Naive thymus-derived CD4-positive, alpha-beta T cell (primary cell): ENCODE measurements around the gene GZMM. TPM values are rescaled to one million over a fixed set of nuclear protein-coding genes. Genes with fewer than 3 reads are reported as not detected.

Experiments used
- ATAC-seq: fragments of 150-1000 bp; cut with Tn5 transposase; 2 replicates; pipeline ENCODE4 v1.10.0; 2021; ENCODE audit warnings: mild to moderate bottlenecking, moderate library complexity
- CTCF ChIA-PET: fragments of 350-600 bp; sonication (Branson Sonifier 250); formaldehyde crosslinking; loops from one replicate; lab custom pipeline; 2021; ENCODE audit warnings: antibody characterized with exemption; lab: Charles Lee
- POLR2A ChIA-PET: fragments of 350-600 bp; sonication (Branson Sonifier 250); formaldehyde crosslinking; loops from one replicate; lab custom pipeline; 2021; ENCODE audit warnings: antibody characterized with exemption, inconsistent platforms; lab: Charles Lee
- DNase-seq, 9 donors: peaks; one replicate each; pipeline versions ENCODE4 v3.0.0 to v3.0.0-alpha.2; 2020 to 2022; ENCODE audit warnings: mixed read lengths in 1 of 9
- H3K27ac ChIP-seq: one replicate; pipeline ENCODE4 v1.7.0; 2013; ENCODE audit warnings: mild to moderate bottlenecking, low read depth, low read length, moderate library complexity
- H3K27me3 ChIP-seq, 2 donors: one replicate each; pipeline ENCODE4 v1.7.0; 2013; ENCODE audit warnings: low read length in 2 of 2, mild to moderate bottlenecking in 2 of 2, moderate library complexity in 2 of 2; ENCODE audit not compliant: control insufficient read depth in 2 of 2, insufficient read depth in 2 of 2
- H3K36me3 ChIP-seq, 3 experiments: 1 replicate in 2 of 3; 2 replicates in 1 of 3; pipeline ENCODE4 v1.7.0; 2013; ENCODE audit warnings: low read length in 3 of 3, mild to moderate bottlenecking in 3 of 3, moderate library complexity in 1 of 3; ENCODE audit not compliant: insufficient read depth in 3 of 3, control insufficient read depth in 2 of 3
- H3K4me1 ChIP-seq, 2 donors: one replicate each; pipeline ENCODE4 v1.7.0; 2013; ENCODE audit warnings: low read length in 2 of 2, mild to moderate bottlenecking in 2 of 2, moderate library complexity in 1 of 2; ENCODE audit not compliant: control insufficient read depth in 2 of 2, insufficient read depth in 2 of 2
- H3K4me3 ChIP-seq: 2 replicates; pipeline ENCODE4 v1.7.0; 2013; ENCODE audit warnings: mild to moderate bottlenecking, low read length
- H3K9me3 ChIP-seq, 3 experiments: 1 replicate in 2 of 3; 2 replicates in 1 of 3; pipeline ENCODE4 v1.7.0; 2013; ENCODE audit warnings: low read length in 3 of 3; ENCODE audit not compliant: control insufficient read depth in 2 of 3
- H3K27ac Mint-ChIP-seq, 9 donors: one replicate each; pipeline ENCODE4 v1.8.0; 2020 to 2022; ENCODE audit warnings: mixed read lengths in 9 of 9, mild to moderate bottlenecking in 8 of 9, moderate library complexity in 5 of 9, inconsistent platforms in 2 of 9
- H3K27me3 Mint-ChIP-seq, 5 donors: one replicate each; pipeline ENCODE4 v1.8.0; 2021 to 2022; ENCODE audit warnings: mixed read lengths in 5 of 5, mild to moderate bottlenecking in 1 of 5
- H3K36me3 Mint-ChIP-seq, 5 donors: one replicate each; pipeline ENCODE4 v1.8.0; 2020 to 2022; ENCODE audit warnings: mixed read lengths in 5 of 5, mild to moderate bottlenecking in 3 of 5, inconsistent platforms in 1 of 5
- H3K4me1 Mint-ChIP-seq, 7 donors: one replicate each; pipeline ENCODE4 v1.8.0; 2020 to 2022; ENCODE audit warnings: mixed read lengths in 7 of 7, mild to moderate bottlenecking in 3 of 7, inconsistent platforms in 1 of 7
- H3K4me3 Mint-ChIP-seq, 10 donors: one replicate each; pipeline ENCODE4 v1.8.0; 2020 to 2022; ENCODE audit warnings: mild to moderate bottlenecking in 10 of 10, mixed read lengths in 10 of 10, moderate library complexity in 6 of 10, inconsistent platforms in 2 of 10
- H3K9me3 Mint-ChIP-seq, 11 donors: one replicate each; pipeline ENCODE4 v1.8.0; 2020 to 2022; ENCODE audit warnings: mixed read lengths in 11 of 11, mild to moderate bottlenecking in 4 of 11, inconsistent platforms in 1 of 11, moderate library complexity in 1 of 11
- intact Hi-C, 2 donors: fragments of 100-400 bp; cut with micrococcal nuclease; formaldehyde crosslinking; loops; one replicate each; pipeline ENCODE4 v1.15.1; 2023
- polyA plus RNA-seq, 2 donors: library from polyadenylated mRNA; unstranded; fragments of 300-500 nt; fragmentation: Illumina TruSeq; gene quantifications; one replicate each; pipeline ENCODE4 v1.2.3, GENCODE V29; 2021
- total RNA-seq, 6 experiments: library from RNA in 5 of 6; stranded (reverse) in 5 of 6; gene quantifications; 1 replicate in 5 of 6; 2 replicates in 1 of 6; pipeline ENCODE4 v1.2.3 and lab custom pipeline; 2021 to 2026

Gene GZMM
- total and polyA plus RNA-seq, 7 experiments from 2014 or later = 30.0 to 181 (median 68.7) TPM

GRCh38 chr19:556611-557382 is 12.9 kb downstream of the GZMM start:
- no peak for ATAC-seq
- intact Hi-C loops = no loop called here
- Mint-ChIP-seq H3K4me3 (no peak overlapping the region), H3K27me3 (no peaks in the 10 kb centered on the region), H3K36me3 (no peaks in the 10 kb centered on the region), H3K27ac (no peak overlapping the region), H3K9me3 (no peaks in the 10 kb centered on the region), H3K4me1 (peaks cover 0 to 4% (median 0%) of the 10 kb centered on the region in 7 donors)
- no peak for DNase-seq
- Histone ChIP-seq H3K4me1 (no peaks in the 10 kb centered on the region), H3K36me3 (no peaks in the 10 kb centered on the region), H3K9me3 (no peaks in the 10 kb centered on the region), H3K4me3 (no peak overlapping the region), H3K27ac (no peak overlapping the region), H3K27me3 (no peaks in the 10 kb centered on the region)
- ChIA-PET CTCF (no interaction called here), POLR2A (no interaction called here)

GRCh38 chr19:558770-559439 is 15.1 kb downstream of the GZMM start:
- Mint-ChIP-seq H3K27ac (no peak overlapping the region), H3K9me3 (no peaks in the 10 kb centered on the region), H3K36me3 (peaks cover 0 to 7% (median 0%) of the 10 kb centered on the region in 5 donors), H3K27me3 (no peaks in the 10 kb centered on the region), H3K4me3 (no peak overlapping the region), H3K4me1 (peaks cover 0 to 4% (median 0%) of the 10 kb centered on the region in 7 donors)
- ATAC-seq = no peak
- H3K4me3 ChIP-seq = no peak overlapping the region
- intact Hi-C loops = no loop called here
- H3K36me3 ChIP-seq = no peaks in the 10 kb centered on the region
- POLR2A ChIA-PET = no interaction called here
- H3K4me1 ChIP-seq = no peaks in the 10 kb centered on the region
- no peak for DNase-seq
- no peaks in the 10 kb centered on the region for H3K27me3 ChIP-seq
- no peaks in the 10 kb centered on the region for H3K9me3 ChIP-seq
- H3K27ac ChIP-seq = no peak overlapping the region
- CTCF ChIA-PET = no interaction called here

- ChIA-PET POLR2A (interaction anchor here (1.2 kb wide), 1 partner anchor 12 kb away, joined by 4 read pairs; the partner anchor contains the start of gene BSG), CTCF (no interaction called here)
- Histone ChIP-seq H3K4me1 (no peaks in the 10 kb centered on the region), H3K4me3 (no peak overlapping the region), H3K27me3 (no peaks in the 10 kb centered on the region), H3K36me3 (no peaks in the 10 kb centered on the region), H3K9me3 (no peaks in the 10 kb centered on the region), H3K27ac (no peak overlapping the region)
- intact Hi-C loops = no loop called here
- Mint-ChIP-seq H3K27ac (no peak overlapping the region), H3K4me1 (peaks cover 0 to 4% (median 0%) of the 10 kb centered on the region in 7 donors), H3K27me3 (no peaks in the 10 kb centered on the region), H3K36me3 (peaks cover 0 to 7% (median 0%) of the 10 kb centered on the region in 5 donors), H3K4me3 (no peak overlapping the region), H3K9me3 (no peaks in the 10 kb centered on the region)
- DNase-seq (no peak), ATAC-seq (no peak)
These were observed 16.3 kb downstream of the GZMM start for GRCh38 chr19:560121-560520.

- DNase-seq (no peak), ATAC-seq (no peak)
- H3K27me3 Mint-ChIP-seq = peaks cover 0 to 4% (median 0%) of the 10 kb centered on the region in 5 donors
- intact Hi-C loops = no loop called here
- POLR2A ChIA-PET = interaction anchor here (0.6 kb wide), 1 partner anchor 15 kb away, joined by 3 read pairs; no protein-coding TSS in a partner anchor
- H3K4me1 ChIP-seq = peaks cover 0 to under 1% of the 10 kb centered on the region in 2 donors
- peaks cover 0 to 7% (median 2%) of the 10 kb centered on the region in 5 donors for H3K36me3 Mint-ChIP-seq
- CTCF ChIA-PET = interaction anchor here (0.6 kb wide), 1 partner anchor 11 kb away, joined by 4 read pairs; no protein-coding TSS in a partner anchor
- peaks cover 0 to 13% (median 0%) of the 10 kb centered on the region in 11 donors for H3K9me3 Mint-ChIP-seq
- H3K27ac ChIP-seq = no peak overlapping the region
- H3K27ac Mint-ChIP-seq = peak overlapping the region in 2 of 9 donors; percentile 33 to 86
- peaks cover 6 to 17% (median 13%) of the 10 kb centered on the region in 7 donors for H3K4me1 Mint-ChIP-seq
- no peak overlapping the region for H3K4me3 ChIP-seq
- H3K27me3 ChIP-seq = no peaks in the 10 kb centered on the region
- H3K36me3 ChIP-seq = no peaks in the 10 kb centered on the region
- H3K4me3 Mint-ChIP-seq = peak overlapping the region in 2 of 10 donors; percentile 44 to 60
- no peaks in the 10 kb centered on the region for H3K9me3 ChIP-seq
These were observed 22.6 kb downstream of the GZMM start for GRCh38 chr19:566403-566802.

GRCh38 chr19:566844-567243 is 23.0 kb downstream of the GZMM start:
- peaks cover 0 to 13% (median 0%) of the 10 kb centered on the region in 11 donors for H3K9me3 Mint-ChIP-seq
- H3K27me3 ChIP-seq = no peaks in the 10 kb centered on the region
- ChIA-PET POLR2A (no interaction called here), CTCF (no interaction called here)
- no peak for ATAC-seq
- peaks cover 0 to 3% of the 10 kb centered on the region in 2 donors for H3K4me1 ChIP-seq
- H3K4me3 ChIP-seq = no peak overlapping the region
- H3K27ac Mint-ChIP-seq = no peak overlapping the region
- H3K4me3 Mint-ChIP-seq = no peak overlapping the region
- H3K27me3 Mint-ChIP-seq = peaks cover 0 to 4% (median 0%) of the 10 kb centered on the region in 5 donors
- no peak overlapping the region for H3K27ac ChIP-seq
- H3K9me3 ChIP-seq = no peaks in the 10 kb centered on the region
- H3K36me3 ChIP-seq = no peaks in the 10 kb centered on the region
- peaks cover 7 to 21% (median 13%) of the 10 kb centered on the region in 7 donors for H3K4me1 Mint-ChIP-seq
- H3K36me3 Mint-ChIP-seq = peaks cover 0 to 7% (median 2%) of the 10 kb centered on the region in 5 donors
- no peak for DNase-seq
- intact Hi-C loops = no loop called here

- intact Hi-C loops = no loop called here
- Mint-ChIP-seq H3K4me1 (peaks cover 7 to 25% (median 17%) of the 10 kb centered on the region in 7 donors), H3K27ac (no peak overlapping the region), H3K9me3 (peaks cover 0 to 13% (median 0%) of the 10 kb centered on the region in 11 donors), H3K36me3 (peaks cover 0 to 3% (median 2%) of the 10 kb centered on the region in 5 donors), H3K27me3 (peaks cover 0 to 4% (median 0%) of the 10 kb centered on the region in 5 donors), H3K4me3 (no peak overlapping the region)
- Histone ChIP-seq H3K4me1 (peaks cover 0 to 3% of the 10 kb centered on the region in 2 donors), H3K4me3 (no peak overlapping the region), H3K27me3 (no peaks in the 10 kb centered on the region), H3K36me3 (no peaks in the 10 kb centered on the region), H3K27ac (no peak overlapping the region), H3K9me3 (no peaks in the 10 kb centered on the region)
- ChIA-PET POLR2A (no interaction called here), CTCF (no interaction called here)
- no peak for DNase-seq
- no peak for ATAC-seq
These were observed 23.5 kb downstream of the GZMM start for GRCh38 chr19:567296-567900.
